HG03103 (cell line): ENCODE results near the gene CHEK2.
"Not testable (repeated sequence)": the region's sequence is repeated elsewhere in the genome, so short reads cannot be mapped to it uniquely, and the experiment has no call there.

ENCODE experiments used
- ATAC-seq: cut with Tn5 transposase; IDR thresholded peaks from one replicate; pipeline ENCODE4 v1.9.1; 2021; ENCODE audit warnings: low read depth; ENCODE audit not compliant: unreplicated experiment

The CHEK2 gene

GRCh38 chr22:28741785-28742561 lies at the start of gene CHEK2, which contains the start of gene HSCB:
Gene CHEK2, minus strand, starts transcription at chr22:28741820. Its CDS starts 7,099 bp downstream, at chr22:28734721.
Gene HSCB, plus strand, starts transcription at chr22:28742039. Its CDS starts 57 bp downstream, at chr22:28742096.
- peak; percentile 85 for ATAC-seq

DNA sequence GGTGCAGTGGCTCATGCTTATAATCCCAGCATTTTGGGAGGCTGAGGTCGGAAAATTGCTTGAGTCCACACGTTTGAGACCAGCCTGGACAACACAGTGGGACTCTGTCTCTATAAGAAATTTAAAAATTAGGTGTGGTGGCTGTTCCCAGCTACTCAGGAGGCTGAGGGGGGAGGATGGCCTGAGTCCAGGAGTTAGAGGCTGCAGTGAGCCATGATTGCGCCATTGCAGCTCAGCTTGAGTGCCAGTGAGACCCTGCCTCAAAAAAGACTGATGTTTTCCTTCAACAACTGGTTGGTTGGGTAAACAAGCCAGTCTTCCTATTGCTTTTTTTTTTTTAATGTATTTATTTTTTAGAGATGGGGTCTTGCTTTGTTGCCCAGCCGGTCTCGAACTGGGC lies 49.5 kb upstream of the CHEK2 start:
- ATAC-seq: no peak

- no peak for ATAC-seq
These were observed 47.0 kb upstream of the CHEK2 start for GRCh38 chr22:28788601-28789000.

DNA sequence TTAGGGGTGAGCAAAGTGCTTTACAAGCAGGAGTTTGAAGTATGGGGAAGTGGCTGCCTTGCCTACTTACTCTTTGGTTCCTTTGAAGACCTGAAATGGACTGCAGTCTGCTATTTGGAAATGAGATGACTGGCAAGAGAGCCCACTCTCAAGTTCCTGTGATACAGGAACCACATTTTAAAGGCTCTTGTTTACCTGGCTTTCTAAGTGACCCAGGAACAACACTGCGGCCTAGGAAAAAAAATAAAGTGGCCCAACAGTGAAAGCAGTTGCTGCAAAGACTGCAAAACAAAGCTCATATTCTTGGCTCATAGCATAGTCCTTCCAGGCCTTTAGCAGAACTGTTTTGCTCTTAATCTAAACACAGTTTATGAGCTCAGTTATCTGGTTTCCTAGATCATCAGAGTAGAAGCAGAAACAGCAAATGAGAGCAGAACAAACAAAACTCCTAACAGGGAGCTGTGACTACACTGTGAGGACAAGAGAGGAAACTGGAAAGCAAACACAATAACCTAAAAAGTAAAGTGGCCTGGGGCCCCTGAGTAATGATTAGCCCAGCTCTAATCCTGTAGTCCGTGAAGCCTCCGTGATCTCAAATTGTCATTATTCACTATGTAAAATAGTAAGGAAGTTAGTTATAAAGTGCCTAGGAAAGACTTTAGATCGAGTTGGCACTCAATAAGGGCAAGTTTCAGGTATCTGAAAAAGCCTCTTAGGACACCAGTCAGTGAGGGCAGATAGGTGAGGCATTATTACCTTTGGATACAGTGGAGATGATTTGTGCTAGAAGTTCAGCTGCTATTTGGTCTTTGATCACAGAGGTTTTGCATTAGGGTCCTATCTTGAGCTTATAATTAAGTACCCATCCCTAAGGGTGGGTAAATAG lies 42.4 kb upstream of the CHEK2 start:
- ATAC-seq: no peak

- ATAC-seq: no peak
These were observed 38.7 kb upstream of the CHEK2 start for GRCh38 chr22:28780296-28780695.

DNA sequence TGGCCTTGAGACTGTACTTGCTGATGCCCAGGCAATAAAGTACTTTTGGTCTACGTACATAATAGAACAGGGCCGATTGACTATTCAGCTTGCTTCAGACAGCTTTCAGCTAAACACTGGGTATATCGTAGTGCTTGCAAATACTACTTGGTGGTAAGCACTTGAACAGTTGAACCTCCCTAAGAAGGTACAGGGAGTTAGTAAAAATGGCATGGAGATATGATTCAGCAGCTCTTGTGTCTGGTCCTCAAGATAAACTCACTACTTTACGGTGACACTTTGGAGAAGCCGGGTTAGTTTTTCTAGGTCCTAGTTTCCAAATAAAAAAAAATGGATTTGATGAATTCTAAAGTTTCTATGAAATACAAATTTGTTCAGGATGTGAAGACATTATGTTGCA lies 38.2 kb upstream of the CHEK2 start:
- ATAC-seq: no peak

- no peak for ATAC-seq
These were observed 32.8 kb upstream of the CHEK2 start for GRCh38 chr22:28774378-28774777.

DNA sequence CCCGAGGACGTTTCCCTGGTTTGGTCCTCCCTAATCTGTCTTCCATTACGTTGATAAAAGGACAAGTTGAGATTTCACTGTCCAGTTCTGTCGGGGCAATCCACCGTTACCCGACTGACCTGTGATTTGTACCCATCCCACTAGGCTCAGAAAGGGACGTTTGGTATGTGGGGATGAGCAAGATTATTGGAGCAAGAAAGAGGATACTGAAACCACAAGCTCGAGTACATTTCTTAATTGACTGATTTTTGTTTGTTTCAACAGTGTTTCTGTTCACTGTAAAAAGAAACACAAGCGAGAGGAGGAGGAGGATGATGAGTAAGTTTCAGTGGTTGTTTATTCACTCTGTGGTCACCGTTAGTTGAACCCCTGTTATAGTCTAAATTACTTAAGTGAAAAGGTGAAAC lies 31.8 kb upstream of the CHEK2 start:
- peak; percentile 22 for ATAC-seq

DNA sequence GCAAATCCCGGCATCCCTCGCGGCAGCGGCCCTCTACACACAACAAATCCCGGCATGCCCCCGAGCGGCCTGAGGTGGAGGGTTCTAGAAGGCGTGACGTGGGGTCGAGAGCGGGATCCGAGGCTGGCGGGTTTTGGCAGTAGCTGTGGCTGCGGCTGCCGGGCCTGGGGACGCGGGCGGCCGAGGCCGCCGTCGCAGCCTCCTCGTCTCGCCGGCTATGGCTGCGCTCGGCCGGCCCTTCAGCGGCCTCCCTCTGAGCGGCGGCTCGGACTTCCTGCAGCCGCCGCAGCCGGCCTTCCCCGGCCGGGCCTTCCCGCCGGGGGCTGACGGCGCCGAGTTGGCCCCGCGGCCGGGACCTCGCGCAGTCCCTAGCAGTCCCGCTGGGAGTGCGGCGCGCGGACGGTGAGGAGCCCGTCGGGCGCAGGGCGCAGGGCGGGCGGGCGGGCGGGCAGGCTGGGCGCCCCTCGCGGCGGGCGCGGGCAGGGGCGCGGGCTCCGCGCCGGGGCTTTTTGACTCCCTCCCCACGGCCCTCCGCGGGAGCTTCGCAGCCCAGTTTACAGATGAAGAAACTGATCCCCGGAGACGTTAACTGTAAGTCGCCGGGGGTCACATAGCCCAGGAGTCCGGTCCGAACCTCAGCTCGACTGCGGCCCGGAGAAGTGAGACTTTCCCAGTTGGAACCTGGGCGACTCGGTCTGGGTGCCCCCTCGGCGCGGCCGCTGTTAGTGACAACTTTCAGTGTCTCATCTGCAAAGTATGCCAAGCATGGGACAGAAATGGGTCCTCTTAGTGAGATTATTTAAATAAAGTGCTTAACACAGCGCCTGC lies 31.2 kb upstream of the CHEK2 start, which contains the start of gene CCDC117:
Gene CCDC117, plus strand, starts transcription at position 63 of the 828 bp plus-strand sequence. Its CDS starts 155 bp downstream, at position 218.
- ATAC-seq: peak; percentile 81

DNA sequence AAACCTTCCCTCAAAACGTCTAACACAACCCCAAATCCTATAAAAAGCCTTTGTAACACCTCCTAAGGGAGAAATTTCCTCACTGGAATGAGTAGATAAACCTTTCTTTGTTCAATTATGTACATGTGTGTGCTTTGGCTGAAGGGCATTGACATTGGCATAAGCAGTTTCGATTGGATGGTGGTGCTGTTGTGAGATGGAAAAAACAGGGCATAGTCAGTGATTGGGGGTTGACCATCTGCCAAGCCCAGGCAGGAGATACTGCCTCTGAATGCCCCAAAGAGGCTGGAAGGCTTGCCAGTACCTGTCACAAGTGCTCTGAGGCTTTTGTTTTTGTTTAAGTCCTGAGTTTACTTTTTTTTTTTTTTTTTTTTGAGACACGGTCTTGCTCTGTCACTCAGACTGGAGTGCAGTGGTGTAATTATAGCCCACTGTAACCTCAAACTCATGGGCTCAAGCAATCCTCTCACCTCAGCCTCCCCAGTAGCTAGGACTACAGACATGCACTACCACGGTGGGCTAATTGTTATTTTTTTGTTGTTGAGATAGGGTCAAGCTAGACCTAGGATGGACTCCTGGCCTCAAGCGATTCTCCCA lies 29.7 kb upstream of the CHEK2 start:
- no peak for ATAC-seq

DNA sequence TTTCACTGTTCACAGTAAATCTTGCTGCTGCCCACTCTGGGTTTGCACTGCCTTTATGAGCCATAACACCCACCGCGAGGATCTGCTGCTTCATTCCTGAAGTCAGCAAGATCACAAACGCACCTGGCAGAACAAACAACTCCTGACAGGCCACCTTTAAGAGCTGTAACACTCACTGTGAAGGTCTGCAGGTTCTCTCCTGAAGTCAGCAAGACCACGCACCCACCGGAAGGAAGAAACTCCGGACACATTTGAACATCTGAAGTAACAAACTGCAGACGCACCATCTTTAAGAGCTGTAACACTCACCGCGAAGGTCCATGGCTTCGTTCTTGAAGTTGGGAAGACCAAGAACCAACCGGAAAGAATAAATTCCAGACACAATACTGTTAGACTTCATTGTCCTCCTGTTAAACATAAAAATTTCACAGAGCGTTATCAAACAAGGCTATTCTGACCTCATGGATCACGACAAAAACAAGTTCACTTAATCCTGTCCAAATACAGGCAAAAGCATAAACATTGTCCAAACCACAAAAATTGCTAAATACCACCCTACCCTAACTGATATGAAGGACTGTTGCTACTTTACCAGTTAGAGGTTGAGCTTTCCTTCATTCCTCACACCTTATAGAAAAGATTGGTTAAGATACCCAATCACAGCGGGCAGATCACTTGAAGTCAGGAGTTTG lies 27.9 kb upstream of the CHEK2 start:
- no peak for ATAC-seq

DNA sequence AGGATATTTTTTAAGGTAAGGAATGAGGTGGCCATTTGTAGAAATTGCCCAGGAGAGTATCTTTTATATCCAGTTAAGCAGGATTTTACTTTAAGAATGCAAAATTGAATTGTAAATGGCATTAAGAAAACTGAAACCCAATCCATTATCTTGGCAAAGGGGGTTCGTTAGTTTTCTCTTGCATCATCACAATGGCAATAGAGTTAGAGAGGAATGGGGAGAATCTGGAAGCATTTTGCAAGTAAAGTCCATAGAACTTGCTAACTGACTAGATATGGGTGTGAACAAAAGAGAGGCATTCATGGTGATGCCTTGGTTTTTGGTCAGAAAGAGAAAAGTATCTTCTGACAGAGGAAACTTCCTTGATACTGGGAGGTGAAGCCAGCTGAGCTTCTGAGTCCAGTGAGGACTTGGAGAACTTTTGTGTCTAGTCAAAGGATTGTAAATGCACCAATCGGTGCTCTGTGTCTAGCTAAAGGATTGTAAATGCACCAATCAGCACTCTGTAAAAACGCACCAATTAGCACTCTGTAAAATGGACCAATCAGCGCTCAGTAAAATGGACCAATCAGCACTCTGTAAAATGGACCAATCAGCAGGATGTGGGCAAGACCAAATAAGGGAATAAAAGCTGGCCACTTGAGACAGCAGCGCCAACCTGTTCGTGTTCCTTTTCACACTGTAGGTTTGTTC lies 27.2 kb upstream of the CHEK2 start:
- no peak for ATAC-seq

- ATAC-seq: no peak
These were observed 25.0 kb upstream of the CHEK2 start for GRCh38 chr22:28766628-28767027.

DNA sequence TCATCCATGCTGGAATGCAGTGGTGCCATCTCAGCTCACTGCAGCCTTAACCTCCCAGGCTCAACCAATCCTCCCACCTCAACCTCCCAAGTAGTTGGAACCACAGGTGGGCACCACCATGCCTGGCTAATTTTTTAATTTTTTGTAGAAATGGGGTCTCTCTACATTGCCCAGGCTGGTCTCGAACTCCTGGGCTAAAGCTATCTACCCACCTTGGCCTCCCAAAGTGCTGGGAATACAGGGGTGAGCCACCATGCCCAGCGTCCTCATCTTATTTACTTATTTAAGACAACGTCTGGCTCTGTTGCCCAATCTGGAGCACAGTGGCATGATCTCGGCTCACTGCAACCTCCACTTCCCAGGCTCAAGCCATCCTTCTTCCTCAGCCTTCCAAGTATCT lies 20.4 kb upstream of the CHEK2 start:
- ATAC-seq: not testable (repeated sequence)

GRCh38 chr22:28761449-28761755 lies 19.8 kb upstream of the CHEK2 start:
- ATAC-seq: no peak

DNA sequence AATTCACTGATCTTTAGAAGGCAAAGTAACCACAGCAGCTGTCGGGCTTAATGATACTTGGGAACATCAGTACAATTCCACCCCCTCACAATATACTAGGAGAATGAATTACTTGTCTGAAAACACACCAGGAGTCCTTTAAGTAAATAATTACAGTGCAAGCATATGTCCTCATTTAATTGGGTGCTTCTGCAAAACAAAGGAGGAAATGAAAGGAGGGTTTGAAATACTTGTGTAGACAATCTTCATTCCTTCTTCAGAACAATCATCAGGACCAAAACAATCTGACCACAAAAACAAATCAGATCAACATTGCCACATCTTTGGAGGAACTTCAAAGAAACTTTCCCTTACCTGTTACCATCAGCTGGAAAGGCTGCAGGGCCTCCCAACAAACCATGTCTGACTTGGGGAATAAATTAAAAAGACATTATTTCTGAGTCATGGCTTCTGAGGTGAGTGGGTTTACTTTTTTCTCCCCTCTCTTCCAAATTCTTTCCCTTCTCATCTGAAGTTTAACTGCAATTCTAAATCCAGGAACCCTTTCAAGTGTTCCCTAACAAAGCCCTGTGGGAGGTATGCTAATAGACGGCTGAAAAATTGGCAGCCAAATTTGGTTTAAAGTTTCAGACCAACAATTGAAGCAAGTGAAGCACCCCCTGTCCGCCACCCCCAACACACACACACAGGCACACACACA lies 18.4 kb upstream of the CHEK2 start:
- no peak for ATAC-seq

DNA sequence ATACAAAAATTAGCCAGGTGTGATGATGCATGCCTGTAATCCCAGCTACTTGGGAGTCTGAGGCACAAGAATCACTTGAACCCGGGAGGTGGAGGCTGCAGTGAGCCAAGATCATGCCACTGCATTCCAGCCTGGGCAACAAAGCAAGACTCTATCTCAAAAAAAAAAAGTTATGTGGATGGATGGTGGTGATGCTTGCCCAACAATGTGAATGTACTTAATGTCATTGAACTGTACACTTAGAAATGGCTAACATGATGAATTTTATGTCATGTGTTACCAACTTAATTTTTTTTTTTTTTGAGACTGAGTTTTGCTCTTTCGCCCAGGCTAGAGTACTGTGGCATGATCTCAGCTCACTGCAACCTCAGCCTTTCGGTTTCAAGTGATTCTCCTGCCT lies 12.9 kb upstream of the CHEK2 start:
- ATAC-seq: not testable (repeated sequence)

DNA sequence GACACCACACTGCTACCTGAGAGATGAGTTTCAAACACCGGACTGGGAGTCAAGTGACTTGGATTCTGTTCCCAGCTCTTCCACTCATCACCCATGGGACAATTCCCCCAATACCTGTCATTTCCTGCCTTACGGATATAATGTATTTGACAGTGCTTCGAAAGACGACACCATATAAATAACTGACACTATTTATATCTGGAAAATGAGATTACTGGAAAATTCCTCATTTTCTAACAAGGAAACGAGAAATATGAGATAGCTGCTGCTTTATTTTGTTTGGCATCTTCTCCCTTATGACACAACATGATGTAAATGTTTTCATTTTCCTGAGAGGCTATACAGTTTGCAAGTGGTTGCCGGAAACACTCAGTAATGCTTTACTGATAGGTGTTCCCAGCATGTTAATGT lies 8.9 kb upstream of the CHEK2 start:
- no peak for ATAC-seq

- ATAC-seq: no peak
These were observed 2.2 kb upstream of the CHEK2 start for GRCh38 chr22:28743852-28744251.
